Measurements from ENCODE around the gene TEX50.
"Not testable (repeated sequence)": the region's sequence is repeated elsewhere in the genome, so short reads cannot be mapped to it uniquely, and the experiment has no call there.

TEX50 gene

GRCh38 chr1:173635116-173635515, at the start of gene TEX50:
TSS of gene TEX50 (plus strand) at chr1:173635338. CDS start at chr1:173635522, 184 bp downstream.
- DNase-seq = no peak
- in situ Hi-C loops (cut with HindIII; ENCODE audit: low pct_ligation_motif_present, low pct_unique_long_range_greater_than_20kb, low sequenced_read_pairs) = no loop called here

- no peak for DNase-seq
- in situ Hi-C loops (cut with HindIII; ENCODE audit: low pct_ligation_motif_present, low pct_unique_long_range_greater_than_20kb, low sequenced_read_pairs) = no loop called here
Measured at GRCh38 chr1:173590557-173590956, 44.6 kb upstream of the TEX50 start.

- DNase-seq; in situ Hi-C loops (cut with HindIII; ENCODE audit: low pct_ligation_motif_present, low pct_unique_long_range_greater_than_20kb, low sequenced_read_pairs): not testable (repeated sequence)
Measured at GRCh38 chr1:173591138-173591537, 44.0 kb upstream of the TEX50 start.

DNA sequence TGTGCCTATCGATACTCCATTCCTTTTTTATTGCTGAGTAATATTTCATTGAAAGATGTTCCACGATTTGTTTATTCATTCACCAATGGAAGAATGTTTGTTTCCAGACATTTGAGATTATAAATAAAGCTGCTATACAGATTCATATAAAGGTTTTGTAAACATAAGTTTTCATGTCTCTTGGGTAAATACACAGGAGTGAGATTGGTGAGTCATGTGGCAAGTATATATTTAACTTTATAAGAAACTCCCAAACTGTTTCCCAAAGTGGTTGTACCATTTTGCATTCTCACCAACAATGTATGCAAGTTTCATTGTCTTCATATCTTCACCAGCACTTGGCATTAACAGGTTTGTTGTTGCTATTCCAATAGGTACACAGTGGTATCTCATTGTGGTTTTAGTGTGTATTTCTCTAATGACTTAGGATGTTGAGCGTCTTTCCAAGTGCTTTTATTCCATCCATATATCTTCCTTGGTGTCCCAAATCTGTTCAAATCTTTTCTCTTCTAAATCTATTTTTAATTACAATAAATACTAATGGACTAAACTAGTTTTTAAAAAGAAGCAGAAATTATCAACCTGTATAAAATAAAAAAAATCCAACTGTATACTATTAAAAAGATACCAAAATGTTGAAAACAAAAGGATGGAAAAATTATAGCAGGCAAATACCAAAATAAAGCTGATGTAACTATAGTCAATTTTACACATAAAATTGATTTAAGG, 38.9 kb upstream of the TEX50 start:
- in situ Hi-C loops (cut with HindIII; ENCODE audit: low pct_ligation_motif_present, low pct_unique_long_range_greater_than_20kb, low sequenced_read_pairs) = no loop called here
- no peak for DNase-seq

GRCh38 chr1:173601588-173601987, 33.5 kb upstream of the TEX50 start:
- in situ Hi-C loops (cut with HindIII; ENCODE audit: low pct_ligation_motif_present, low pct_unique_long_range_greater_than_20kb, low sequenced_read_pairs) = no loop called here
- no peak for DNase-seq

- no peak for DNase-seq
- in situ Hi-C loops (cut with HindIII; ENCODE audit: low pct_ligation_motif_present, low pct_unique_long_range_greater_than_20kb, low sequenced_read_pairs) = no loop called here
Measured at GRCh38 chr1:173603056-173603591, 32.0 kb upstream of the TEX50 start, which contains the start of gene SLC9C2. TSS of gene SLC9C2 (minus strand) at chr1:173603072. CDS start at chr1:173601776, 1,296 bp downstream.

- DNase-seq = no peak
- in situ Hi-C loops (cut with HindIII; ENCODE audit: low pct_ligation_motif_present, low pct_unique_long_range_greater_than_20kb, low sequenced_read_pairs) = no loop called here
Measured at GRCh38 chr1:173608503-173609216, 26.5 kb upstream of the TEX50 start.

- in situ Hi-C loops (cut with HindIII; ENCODE audit: low pct_ligation_motif_present, low pct_unique_long_range_greater_than_20kb, low sequenced_read_pairs); DNase-seq: not testable (repeated sequence)
Measured at GRCh38 chr1:173613086-173613485, 22.1 kb upstream of the TEX50 start.

DNA sequence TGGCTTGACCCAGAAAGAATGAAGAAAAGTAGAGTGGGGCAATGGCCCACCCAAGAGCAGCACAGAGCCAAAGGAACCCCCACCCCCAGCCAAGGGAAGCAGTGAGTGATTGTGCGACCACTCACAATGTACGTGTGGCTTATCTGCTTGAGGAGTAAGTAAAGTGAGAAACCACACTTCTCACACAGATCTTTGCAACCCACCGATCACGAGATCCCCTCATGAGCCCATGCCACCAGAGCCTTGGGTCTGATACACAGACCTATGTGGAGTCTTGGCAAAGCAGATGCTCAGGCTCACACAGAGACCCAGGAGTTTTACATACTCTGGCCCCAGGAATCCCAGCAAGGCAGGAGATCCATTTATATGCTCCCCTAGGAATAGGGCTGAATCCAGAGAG, 18.3 kb upstream of the TEX50 start:
- in situ Hi-C loops (cut with HindIII; ENCODE audit: low pct_ligation_motif_present, low pct_unique_long_range_greater_than_20kb, low sequenced_read_pairs) = no loop called here
- no peak for DNase-seq

DNA sequence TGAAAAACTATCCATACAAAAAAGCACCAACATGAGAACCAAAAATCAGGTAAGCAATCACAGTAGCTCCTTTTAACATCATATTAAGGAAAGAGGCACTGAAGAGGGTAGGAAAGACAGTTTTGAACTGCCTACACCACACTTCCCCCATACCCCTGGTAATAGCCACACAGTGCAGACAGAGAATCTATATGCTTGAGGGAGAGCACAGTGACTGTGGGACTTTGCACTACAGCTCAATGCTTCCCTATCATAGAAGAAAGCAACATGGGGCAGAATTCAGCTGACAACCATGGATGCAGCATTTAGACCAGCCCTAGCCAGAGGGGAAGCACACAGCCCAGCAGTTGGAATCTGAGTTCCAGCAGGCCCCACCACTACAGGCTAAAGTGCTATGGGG, 7.9 kb upstream of the TEX50 start:
- in situ Hi-C loops (cut with HindIII; ENCODE audit: low pct_ligation_motif_present, low pct_unique_long_range_greater_than_20kb, low sequenced_read_pairs) = no loop called here

GRCh38 chr1:173628888-173629287, 6.2 kb upstream of the TEX50 start:
- in situ Hi-C loops (cut with HindIII; ENCODE audit: low pct_ligation_motif_present, low pct_unique_long_range_greater_than_20kb, low sequenced_read_pairs) = no loop called here
- no peak for DNase-seq

More for the DNA sequence above, 7.9 kb upstream of the TEX50 start:
- no peak for DNase-seq

GRCh38 chr1:173637236-173638042, 2.3 kb downstream of the TEX50 start:
- DNase-seq; in situ Hi-C loops (cut with HindIII; ENCODE audit: low pct_ligation_motif_present, low pct_unique_long_range_greater_than_20kb, low sequenced_read_pairs): not testable (repeated sequence)

DNA sequence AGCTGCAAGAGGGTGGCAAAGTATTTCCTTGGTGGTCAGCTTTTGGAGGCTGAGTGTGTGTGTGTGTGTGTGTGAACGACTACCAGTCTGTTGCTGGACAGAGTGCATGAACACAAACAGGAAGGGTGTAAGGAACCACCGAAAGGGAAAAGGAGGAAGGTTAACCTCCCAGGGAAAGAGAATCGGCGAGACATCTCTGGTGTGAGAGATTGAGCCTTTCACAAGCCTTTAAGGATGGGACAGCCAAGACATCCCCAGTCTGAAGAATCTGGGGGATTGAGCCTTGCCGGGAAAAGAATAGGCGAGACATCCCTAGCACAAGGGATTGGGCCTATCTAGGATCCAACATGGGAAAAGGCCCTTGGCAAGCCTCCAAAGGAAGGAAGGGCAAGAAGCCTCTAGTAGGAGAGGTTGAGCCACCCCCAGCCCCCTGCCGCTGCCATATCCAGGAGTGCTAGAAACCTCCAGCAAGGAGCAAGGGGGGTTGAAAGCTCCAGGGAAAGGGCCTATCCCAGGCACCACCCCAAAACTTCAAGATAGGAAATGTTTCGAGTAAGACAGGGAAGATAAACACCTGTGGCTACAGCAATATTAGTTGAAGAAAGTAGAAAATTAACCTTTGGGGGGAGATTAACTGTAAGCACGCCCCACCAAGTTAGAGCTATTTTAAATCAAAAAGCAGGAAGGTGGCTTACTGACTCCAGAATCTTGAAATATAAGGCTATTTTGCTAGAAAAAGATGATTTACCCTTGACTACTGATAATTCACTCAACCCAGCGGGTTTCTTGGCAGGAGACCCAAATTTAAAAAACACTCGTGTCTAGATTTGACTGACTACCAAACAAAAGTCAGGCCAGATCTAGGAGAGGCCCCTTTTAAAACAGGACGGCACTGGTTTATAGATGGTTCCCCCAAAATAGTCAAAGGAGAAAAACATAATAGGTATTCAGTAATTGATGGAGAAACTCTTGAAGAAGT, 3.2 kb downstream of the TEX50 start:
- in situ Hi-C loops (cut with HindIII; ENCODE audit: low pct_ligation_motif_present, low pct_unique_long_range_greater_than_20kb, low sequenced_read_pairs) = no loop called here
- no peak for DNase-seq

- in situ Hi-C loops (cut with HindIII; ENCODE audit: low pct_ligation_motif_present, low pct_unique_long_range_greater_than_20kb, low sequenced_read_pairs) = no loop called here
Measured at GRCh38 chr1:173639102-173639501, 4.0 kb downstream of the TEX50 start.

GRCh38 chr1:173642450-173643139, 7.5 kb downstream of the TEX50 start:
- DNase-seq; in situ Hi-C loops (cut with HindIII; ENCODE audit: low pct_ligation_motif_present, low pct_unique_long_range_greater_than_20kb, low sequenced_read_pairs): not testable (repeated sequence)

More at GRCh38 chr1:173639102-173639501, 4.0 kb downstream of the TEX50 start:
- DNase-seq = no peak

DNA sequence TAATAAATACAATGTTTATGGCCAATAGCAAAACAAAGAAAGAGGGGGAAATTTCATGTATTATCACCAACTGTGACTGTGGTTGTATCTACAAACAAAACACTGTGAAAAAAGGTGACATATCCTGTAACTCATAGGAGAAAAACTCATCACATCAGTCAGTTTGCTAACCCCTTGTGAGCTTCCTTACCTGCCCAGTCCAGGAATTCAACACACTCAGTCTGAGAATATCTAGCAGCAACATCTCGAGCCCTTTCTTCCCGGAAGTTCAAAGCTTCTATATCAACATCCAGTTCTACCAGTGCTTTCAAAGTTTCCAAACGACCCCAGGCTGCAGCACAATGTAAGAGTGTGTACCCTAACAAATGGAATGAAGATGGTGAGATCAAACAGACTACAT, 11.5 kb downstream of the TEX50 start:
- DNase-seq = no peak
- in situ Hi-C loops (cut with HindIII; ENCODE audit: low pct_ligation_motif_present, low pct_unique_long_range_greater_than_20kb, low sequenced_read_pairs) = no loop called here

DNA sequence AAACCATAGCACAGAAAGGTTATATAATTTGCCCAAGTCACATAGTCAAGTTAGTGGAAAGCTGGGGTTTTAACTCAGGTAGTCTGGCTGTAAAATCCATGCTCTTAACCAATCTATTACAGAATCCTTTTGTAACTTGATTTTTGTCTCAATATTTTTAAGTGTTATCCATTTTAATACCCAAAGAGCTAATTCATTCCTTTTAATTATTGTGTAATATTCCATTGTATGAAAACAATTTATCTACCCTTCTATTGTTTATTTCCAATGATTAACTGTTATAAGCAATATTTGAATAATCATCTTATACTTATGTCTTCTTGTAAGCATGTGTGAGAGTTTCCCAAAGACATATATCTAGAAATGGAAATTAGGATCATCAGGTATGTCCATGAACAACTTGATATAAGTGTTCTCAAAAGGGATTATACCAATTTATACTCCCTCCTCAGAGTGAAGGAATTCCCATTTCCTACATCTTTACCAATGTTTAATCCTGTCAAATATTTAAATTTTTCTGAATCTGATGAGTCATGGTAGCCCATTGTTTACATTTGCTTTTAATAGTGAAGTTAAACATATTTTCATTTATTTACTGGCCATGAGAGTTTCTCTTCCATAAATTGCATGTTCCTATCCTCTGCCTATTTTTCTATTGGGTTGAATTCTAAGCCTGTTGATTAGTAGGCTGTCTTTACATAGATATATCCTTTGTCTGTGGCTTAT, 13.9 kb downstream of the TEX50 start:
- no peak for DNase-seq
- in situ Hi-C loops (cut with HindIII; ENCODE audit: low pct_ligation_motif_present, low pct_unique_long_range_greater_than_20kb, low sequenced_read_pairs) = no loop called here

Data from ACHN (cell line).